OCI-LY7 (cell line): ENCODE results near the gene PNLIPRP3. TPM values are rescaled to one million over a fixed set of nuclear protein-coding genes. Genes with fewer than 3 reads are reported as not detected.
"Not testable (repeated sequence)": the region's sequence is repeated elsewhere in the genome, so short reads cannot be mapped to it uniquely, and the experiment has no call there.

ENCODE experiments used
- BruUV-seq: library from RNA; stranded (reverse); fragments of 400-500 nt; replicated peaks from 2 replicates; lab custom pipeline; 2021; lab: Mats Ljungman, UMichigan
- CTCF ChIA-PET: fragments of 300-600 bp; sonication (Branson Sonifier 250); formaldehyde crosslinking; loops from one replicate; lab custom pipeline; 2022; ENCODE audit warnings: antibody characterized with exemption; ENCODE audit not compliant: unreplicated experiment; lab: Charles Lee
- POLR2A ChIA-PET: fragments of 300-600 bp; sonication (Branson Sonifier 250); formaldehyde crosslinking; loops from one replicate; lab custom pipeline; 2022; ENCODE audit warnings: antibody characterized with exemption; lab: Charles Lee
- DNase-seq: peaks from one replicate; pipeline ENCODE4 v3.0.0-alpha.2; 2015; ENCODE audit warnings: low spot score
- H2AFZ ChIP-seq: fragments of 200-600 bp; sonication (generic), shearing (Covaris generic); 2 replicates; pipeline ENCODE4 v1.6.1; 2014; ENCODE audit warnings: mild to moderate bottlenecking, antibody characterized with exemption, low read length, moderate library complexity
- H3K27ac ChIP-seq: fragments of 200-600 bp; sonication (generic); 2 replicates; pipeline ENCODE4 v1.5.1; 2014; ENCODE audit warnings: mixed run types, low read depth, mild to moderate bottlenecking, moderate library complexity, low read length, inconsistent platforms; ENCODE audit not compliant: poor library complexity, severe bottlenecking
- H3K36me3 ChIP-seq: fragments of 200-600 bp; sonication (generic); 2 replicates; pipeline ENCODE4 v1.6.1; 2014; ENCODE audit warnings: mild to moderate bottlenecking, antibody characterized with exemption, low read length, moderate library complexity, mixed read lengths; ENCODE audit not compliant: insufficient read depth
- H3K4me1 ChIP-seq: fragments of 200-600 bp; sonication (generic); 2 replicates; pipeline ENCODE4 v1.5.1; 2014; ENCODE audit warnings: mild to moderate bottlenecking, low read length; ENCODE audit not compliant: insufficient read depth, poor library complexity, severe bottlenecking
- H3K4me2 ChIP-seq: fragments of 200-600 bp; sonication (generic); 2 replicates; pipeline ENCODE4 v1.6.1; 2014; ENCODE audit warnings: mild to moderate bottlenecking, low read length
- H3K4me3 ChIP-seq: fragments of 200-600 bp; sonication (generic); 2 replicates; pipeline ENCODE4 v1.5.1; 2014; ENCODE audit warnings: mild to moderate bottlenecking, low read depth, low read length; ENCODE audit not compliant: poor library complexity, severe bottlenecking
- H3K79me2 ChIP-seq: fragments of 200-600 bp; sonication (generic); 2 replicates; pipeline ENCODE4 v1.6.1; 2016; ENCODE audit warnings: low read depth, mild to moderate bottlenecking, low read length, moderate library complexity, mixed read lengths; ENCODE audit not compliant: insufficient read depth
- H3K9me2 ChIP-seq: fragments of 200-600 bp; sonication (generic); 2 replicates; pipeline ENCODE4 v1.6.1; 2016; ENCODE audit warnings: mild to moderate bottlenecking, low read length, mixed read lengths; ENCODE audit not compliant: insufficient read depth
- H3K9me3 ChIP-seq: fragments of 200-600 bp; sonication (generic); 2 replicates; pipeline ENCODE4 v1.6.1; 2014; ENCODE audit warnings: mild to moderate bottlenecking, mixed run types, low read length, mixed read lengths
- H4K20me1 ChIP-seq: fragments of 200-600 bp; sonication (generic); 2 replicates; pipeline ENCODE4 v1.6.1; 2014; ENCODE audit warnings: mild to moderate bottlenecking, antibody characterized with exemption, low read length, moderate library complexity, mixed read lengths; ENCODE audit not compliant: insufficient read depth
- EZH2phosphoT487 ChIP-seq: fragments of 200-600 bp; sonication (generic); IDR thresholded peaks from 2 replicates; pipeline ENCODE4 v1.6.1; 2018; ENCODE audit warnings: low read depth, borderline replicate concordance, mild to moderate bottlenecking, mixed run types, antibody characterized with exemption, low read length, moderate library complexity, mixed read lengths
- intact Hi-C: fragments of 100-400 bp; cut with micrococcal nuclease; formaldehyde crosslinking; loops from one replicate; pipeline ENCODE4 v1.10.0; 2022; ENCODE audit not compliant: unreplicated experiment
- total RNA-seq, 2 experiments: library from RNA; depleted of rRNA in 1 of 2; stranded (reverse); fragments of >200 nt in 1 of 2; shearing (Covaris generic) in 1 of 2; gene quantifications; 2 replicates each; pipeline ENCODE4 v1.2.3, GENCODE V29; 2014 to 2022
- TF ChIP-seq, protein P1 (sequence below): fragments of 200-600 bp; sonication (generic); conservative IDR thresholded peaks from 2 replicates; pipeline ENCODE4 v1.5.1; 2014; ENCODE audit warnings: mild to moderate bottlenecking, antibody characterized with exemption, low read length, moderate library complexity, mixed read lengths

PNLIPRP3 gene
- total RNA-seq, 2 experiments from 2014 or later = not detected

DNA sequence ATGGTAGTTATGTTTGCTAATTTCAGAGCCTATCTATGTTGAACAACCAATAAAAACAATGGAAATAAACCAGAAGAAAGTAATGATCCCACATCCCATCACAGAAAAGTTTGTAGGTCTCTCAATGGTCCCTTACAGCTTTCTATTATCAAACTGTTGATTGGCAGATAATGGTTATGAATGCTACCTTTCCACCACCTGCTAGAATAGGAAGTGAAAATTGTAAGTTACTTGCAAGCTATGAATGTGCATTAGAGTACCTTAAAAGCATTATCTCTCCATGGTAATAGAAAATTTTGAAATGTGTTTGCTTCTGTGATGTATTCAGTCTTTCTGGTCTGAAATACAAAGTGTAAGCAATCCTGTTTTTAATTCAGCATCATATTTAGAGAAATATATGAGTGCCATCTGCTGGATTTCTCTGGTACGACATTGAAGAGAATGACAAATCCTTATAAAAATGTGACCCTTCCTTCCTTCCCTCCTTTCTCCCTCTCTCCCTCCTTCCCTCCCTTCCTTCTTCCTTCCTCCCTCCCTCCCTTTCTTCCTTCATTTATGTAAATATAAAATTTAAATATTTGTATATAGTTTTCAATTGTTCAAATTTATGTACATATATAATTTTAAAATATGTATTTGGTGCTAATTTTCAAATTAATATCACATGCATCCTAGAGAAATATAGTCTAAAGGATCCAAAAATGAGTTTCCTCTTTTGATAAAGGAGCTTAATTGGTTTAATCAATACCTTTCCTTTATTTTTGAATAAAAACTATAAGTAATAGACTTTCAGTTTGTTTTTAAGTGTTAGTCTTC lies 41.4 kb upstream of the PNLIPRP3 start:
- BruUV-seq = no TSS peak

DNA sequence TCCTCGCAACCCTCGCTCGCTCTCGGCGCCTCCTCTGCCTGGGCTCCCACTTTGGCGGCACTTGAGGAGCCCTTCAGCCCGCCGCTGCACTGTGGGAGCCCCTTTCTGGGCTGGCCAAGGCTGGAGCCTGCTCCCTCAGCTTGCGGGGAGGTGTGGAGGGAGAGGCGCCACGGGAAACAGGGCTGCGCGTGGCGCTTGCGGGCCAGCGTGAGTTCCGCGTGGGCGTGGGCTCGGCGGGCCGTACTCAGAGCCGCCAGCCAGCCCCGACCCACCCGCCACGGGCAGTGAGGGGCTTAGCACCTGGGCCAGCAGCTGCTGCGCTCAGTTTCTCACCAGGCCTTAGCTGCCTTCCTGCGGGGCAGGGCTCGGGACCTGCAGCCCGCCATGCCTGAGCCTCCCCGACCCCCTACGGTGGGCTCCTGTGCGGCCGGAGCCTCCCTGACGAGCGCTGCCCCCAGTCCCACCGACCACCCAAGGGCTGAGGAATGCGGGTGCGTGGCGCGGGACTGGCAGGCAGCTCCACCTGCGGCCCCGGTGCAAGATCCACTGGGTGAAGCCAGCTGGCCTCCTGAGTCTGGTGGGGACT lies 34.3 kb upstream of the PNLIPRP3 start:
- BruUV-seq, CTCF ChIA-PET, POLR2A ChIA-PET, H3K4me2 ChIP-seq, DNase-seq, H3K9me3 ChIP-seq, H3K4me3 ChIP-seq, H2AFZ ChIP-seq, H3K4me1 ChIP-seq, H3K36me3 ChIP-seq, H3K79me2 ChIP-seq, H3K9me2 ChIP-seq, H3K27ac ChIP-seq, H4K20me1 ChIP-seq, intact Hi-C loops: not testable (repeated sequence)

More for the DNA sequence above, 41.4 kb upstream of the PNLIPRP3 start:
- ChIA-PET POLR2A (interaction anchor here (0.8 kb wide), 1 partner anchor 299 kb away, joined by 3 read pairs; no protein-coding TSS in a partner anchor), CTCF (no interaction called here)
- no peaks in the 10 kb centered on the region for H3K9me3 ChIP-seq
- intact Hi-C loops = loop anchor here (2.0 to 10.0 kb wide), 3 partner anchors 581 to 1031 kb away; no protein-coding TSS in a partner anchor
- TF ChIP-seq EZH2phosphoT487 = no peak
- TF ChIP-seq, protein P1, sequence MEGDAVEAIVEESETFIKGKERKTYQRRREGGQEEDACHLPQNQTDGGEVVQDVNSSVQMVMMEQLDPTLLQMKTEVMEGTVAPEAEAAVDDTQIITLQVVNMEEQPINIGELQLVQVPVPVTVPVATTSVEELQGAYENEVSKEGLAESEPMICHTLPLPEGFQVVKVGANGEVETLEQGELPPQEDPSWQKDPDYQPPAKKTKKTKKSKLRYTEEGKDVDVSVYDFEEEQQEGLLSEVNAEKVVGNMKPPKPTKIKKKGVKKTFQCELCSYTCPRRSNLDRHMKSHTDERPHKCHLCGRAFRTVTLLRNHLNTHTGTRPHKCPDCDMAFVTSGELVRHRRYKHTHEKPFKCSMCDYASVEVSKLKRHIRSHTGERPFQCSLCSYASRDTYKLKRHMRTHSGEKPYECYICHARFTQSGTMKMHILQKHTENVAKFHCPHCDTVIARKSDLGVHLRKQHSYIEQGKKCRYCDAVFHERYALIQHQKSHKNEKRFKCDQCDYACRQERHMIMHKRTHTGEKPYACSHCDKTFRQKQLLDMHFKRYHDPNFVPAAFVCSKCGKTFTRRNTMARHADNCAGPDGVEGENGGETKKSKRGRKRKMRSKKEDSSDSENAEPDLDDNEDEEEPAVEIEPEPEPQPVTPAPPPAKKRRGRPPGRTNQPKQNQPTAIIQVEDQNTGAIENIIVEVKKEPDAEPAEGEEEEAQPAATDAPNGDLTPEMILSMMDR = peak; percentile 80
- no peak overlapping the region; the same call in 1 of the 2 replicates for H2AFZ ChIP-seq
- DNase-seq = peak; percentile 32
- H3K79me2 ChIP-seq = no peaks in the 10 kb centered on the region
- no peak overlapping the region for H3K27ac ChIP-seq
- H3K4me3 ChIP-seq = no peak overlapping the region
- H4K20me1 ChIP-seq = no peaks in the 10 kb centered on the region
- H3K4me1 ChIP-seq = no peaks in the 10 kb centered on the region
- H3K36me3 ChIP-seq = no peaks in the 10 kb centered on the region
- no peak overlapping the region for H3K4me2 ChIP-seq
- H3K9me2 ChIP-seq = no peaks in the 10 kb centered on the region

DNA sequence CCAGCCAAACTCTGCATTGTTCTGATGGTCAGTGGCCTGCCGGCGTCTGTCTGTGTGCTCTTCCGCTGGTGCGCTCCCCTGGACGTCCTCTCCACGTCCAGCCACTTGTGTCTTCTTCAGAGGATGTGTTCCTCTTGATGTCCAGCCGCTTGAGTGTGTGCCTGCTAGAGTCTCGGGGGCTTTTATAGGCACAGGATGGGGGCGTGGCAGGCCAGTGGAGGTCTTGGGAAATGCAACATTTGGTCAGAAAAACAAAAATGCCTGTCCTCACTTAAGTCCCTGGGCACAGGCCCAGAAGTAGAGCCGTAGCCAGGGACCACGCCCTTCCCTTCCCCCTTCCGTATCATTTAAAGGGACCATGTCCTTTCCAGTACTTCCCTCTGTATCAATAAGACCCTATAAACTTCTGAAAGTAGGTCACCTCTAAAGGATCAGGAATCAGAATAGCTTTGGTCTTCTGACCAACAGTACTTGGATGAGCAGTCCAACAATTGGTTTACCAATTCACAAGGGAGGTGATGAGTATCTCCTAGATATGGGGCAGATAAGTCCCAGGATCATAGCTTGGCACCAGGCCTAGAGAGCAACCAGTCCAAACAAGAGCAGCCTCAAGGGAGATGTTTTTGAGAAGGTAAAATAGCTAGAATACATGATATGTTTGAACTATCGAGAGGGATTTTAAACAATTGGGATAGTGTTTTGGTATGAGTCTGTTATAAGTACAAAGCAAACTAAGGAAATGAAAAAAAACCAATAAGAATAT lies 32.2 kb upstream of the PNLIPRP3 start:
- ChIA-PET CTCF (no interaction called here), POLR2A (interaction anchor here (0.5 kb wide), 1 partner anchor 54 kb away, joined by 3 read pairs; no protein-coding TSS in a partner anchor)
- DNase-seq = no peak
- intact Hi-C loops = no loop called here
- no peak overlapping the region for H2AFZ ChIP-seq
- no peak overlapping the region for H3K27ac ChIP-seq
- TF ChIP-seq EZH2phosphoT487 = no peak
- TF ChIP-seq, protein P1 = no peak
- BruUV-seq = no TSS peak
- H3K4me3 ChIP-seq = no peak overlapping the region
- no peaks in the 10 kb centered on the region for H3K9me3 ChIP-seq
- no peaks in the 10 kb centered on the region for H3K79me2 ChIP-seq
- H3K4me1 ChIP-seq = no peaks in the 10 kb centered on the region
- no peaks in the 10 kb centered on the region for H3K36me3 ChIP-seq
- no peaks in the 10 kb centered on the region for H4K20me1 ChIP-seq
- H3K9me2 ChIP-seq = no peaks in the 10 kb centered on the region
- H3K4me2 ChIP-seq = no peak overlapping the region
